GM10266 (cell line): ENCODE results near the gene SMIM28.

Experiments
- DNase-seq: peaks from one replicate; pipeline ENCODE4 v3.0.0; 2012; ENCODE audit errors: extremely low spot score
- TF ChIP-seq, protein P1 (sequence below): IDR thresholded peaks from 2 replicates; pipeline ENCODE4 v1.5.1; 2012; ENCODE audit warnings: mild to moderate bottlenecking, low read depth; ENCODE audit not compliant: control insufficient read depth, insufficient read depth; ENCODE audit errors: missing control alignments

SMIM28 gene

DNA sequence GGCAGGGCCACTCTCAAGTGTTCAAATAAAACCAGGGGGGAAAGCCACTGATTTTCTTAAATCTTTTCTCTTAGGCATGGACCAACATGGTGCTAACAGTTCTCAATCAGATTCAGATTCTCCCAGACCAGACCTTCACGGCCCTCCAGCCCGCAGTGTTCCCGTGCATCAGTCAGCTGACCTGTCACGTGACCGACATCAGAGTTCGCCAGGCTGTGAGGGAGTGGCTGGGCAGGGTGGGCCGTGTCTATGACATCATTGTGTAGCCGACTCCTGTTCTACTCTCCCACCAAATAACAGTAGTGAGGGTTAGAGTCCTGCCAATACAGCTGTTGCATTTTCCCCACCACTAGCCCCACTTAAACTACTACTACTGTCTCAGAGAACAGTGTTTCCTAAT is 41.5 kb upstream of the SMIM28 start:
- TF ChIP-seq, protein P1, sequence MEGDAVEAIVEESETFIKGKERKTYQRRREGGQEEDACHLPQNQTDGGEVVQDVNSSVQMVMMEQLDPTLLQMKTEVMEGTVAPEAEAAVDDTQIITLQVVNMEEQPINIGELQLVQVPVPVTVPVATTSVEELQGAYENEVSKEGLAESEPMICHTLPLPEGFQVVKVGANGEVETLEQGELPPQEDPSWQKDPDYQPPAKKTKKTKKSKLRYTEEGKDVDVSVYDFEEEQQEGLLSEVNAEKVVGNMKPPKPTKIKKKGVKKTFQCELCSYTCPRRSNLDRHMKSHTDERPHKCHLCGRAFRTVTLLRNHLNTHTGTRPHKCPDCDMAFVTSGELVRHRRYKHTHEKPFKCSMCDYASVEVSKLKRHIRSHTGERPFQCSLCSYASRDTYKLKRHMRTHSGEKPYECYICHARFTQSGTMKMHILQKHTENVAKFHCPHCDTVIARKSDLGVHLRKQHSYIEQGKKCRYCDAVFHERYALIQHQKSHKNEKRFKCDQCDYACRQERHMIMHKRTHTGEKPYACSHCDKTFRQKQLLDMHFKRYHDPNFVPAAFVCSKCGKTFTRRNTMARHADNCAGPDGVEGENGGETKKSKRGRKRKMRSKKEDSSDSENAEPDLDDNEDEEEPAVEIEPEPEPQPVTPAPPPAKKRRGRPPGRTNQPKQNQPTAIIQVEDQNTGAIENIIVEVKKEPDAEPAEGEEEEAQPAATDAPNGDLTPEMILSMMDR, result no peak
- no peak for DNase-seq

DNA sequence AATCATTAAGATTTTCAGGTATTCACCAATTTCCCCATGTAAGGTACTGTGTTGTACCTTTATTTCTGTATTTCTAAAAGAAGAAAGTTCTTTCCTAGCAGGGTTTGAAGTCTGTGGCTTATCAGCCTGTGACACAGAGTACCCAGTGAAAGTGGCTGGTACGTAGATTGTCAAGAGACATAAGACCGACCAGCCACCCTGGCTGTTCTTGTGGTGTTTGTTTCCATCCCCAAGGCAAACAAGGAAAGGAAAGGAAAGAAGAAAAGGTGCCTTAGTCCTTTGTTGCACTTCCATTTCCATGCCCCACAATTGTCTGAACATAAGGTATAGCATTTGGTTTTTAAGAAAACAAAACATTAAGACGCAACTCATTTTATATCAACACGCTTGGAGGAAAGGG is 40.6 kb upstream of the SMIM28 start:
- no peak for DNase-seq
- TF ChIP-seq, protein P1, result no peak

DNA sequence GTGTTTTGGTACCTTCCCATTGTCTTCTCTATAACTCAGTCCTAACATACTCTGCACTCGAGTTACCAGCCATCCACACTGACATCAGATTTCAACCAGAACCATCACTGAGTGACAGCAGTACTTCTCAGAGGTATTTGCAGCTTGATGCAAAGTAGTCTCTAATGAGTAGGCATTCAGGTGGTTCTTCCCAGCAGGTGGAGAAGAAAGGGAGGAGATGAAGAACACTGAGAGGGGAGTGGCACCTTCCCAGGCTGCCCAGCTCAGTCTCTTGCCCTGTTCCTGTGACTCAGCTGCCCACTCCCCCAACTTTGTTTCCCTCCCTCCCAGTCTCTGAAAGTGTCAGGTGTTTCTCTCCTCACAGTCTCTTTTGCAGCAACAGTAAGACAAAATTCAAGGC is 38.7 kb upstream of the SMIM28 start:
- TF ChIP-seq, protein P1, result no peak
- DNase-seq, result no peak

DNA sequence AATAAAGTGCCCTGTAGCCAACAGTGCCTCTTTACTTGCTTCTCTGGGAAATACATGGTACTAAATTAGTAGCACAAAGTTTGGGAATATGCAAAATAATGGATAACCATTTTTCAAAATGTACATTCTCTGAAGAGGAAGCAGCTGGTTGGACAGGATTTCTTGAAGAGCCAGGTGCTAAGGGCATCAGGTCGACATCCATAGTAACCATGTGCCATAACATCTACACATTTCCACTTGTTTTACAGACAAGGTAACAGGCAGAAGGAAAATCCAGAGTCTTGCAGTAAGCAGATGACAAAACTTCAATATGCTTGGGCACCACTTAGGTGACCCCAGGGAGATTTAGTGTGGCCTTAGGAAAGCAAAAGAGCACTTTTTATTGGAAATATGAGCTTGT is 36.5 kb upstream of the SMIM28 start:
- TF ChIP-seq, protein P1, result no peak
- no peak for DNase-seq

DNA sequence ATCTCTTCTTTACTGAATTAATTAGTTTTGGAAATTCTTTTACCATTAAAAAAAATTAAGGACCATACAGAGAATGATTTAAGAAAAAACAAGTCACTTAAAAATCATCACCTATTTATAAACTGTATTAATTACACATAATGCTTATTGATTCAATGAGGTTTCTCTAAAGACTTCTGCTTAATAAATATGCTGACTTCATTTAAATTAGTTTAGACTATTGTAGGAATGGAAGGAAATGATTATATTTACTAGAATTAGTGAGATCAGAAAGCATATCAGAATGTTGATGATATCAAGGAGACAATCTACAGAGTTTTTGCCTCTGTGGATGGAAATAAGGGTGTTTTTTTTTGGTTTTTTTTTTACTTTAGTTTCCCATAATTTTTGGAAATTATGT is 34.6 kb upstream of the SMIM28 start:
- TF ChIP-seq, protein P1, result no peak
- no peak for DNase-seq

DNA sequence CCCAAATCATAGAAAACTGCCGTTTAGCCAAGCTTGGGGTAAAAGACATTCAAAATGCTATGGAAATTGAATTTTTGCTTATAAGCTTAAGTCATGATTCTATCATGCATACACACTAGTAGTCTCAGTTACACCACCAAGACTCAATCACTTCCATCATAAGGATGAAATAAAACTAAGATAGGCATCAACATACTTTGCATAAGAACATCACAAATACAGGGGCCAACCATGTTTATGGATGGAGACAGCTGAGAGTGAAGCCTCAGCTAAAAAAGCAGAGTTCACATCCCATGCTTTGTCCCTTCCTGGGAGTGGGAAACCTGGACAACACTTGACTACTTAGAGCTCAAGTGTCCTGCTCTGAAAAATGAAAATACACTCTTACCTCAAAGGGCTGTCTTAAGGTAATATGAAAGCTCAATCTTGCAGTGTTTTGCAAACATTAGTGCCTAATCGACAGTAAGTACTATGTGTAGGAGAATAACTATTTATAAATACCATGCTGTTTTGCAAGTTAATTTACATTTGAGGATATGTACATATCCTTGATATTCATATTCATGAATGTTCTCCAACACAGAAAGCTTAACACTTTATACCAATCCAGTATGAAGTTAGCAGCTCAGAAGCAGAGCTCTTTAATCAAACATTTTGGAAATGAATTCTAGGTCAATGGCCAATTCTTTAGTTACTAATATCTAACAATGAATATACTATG is 32.0 kb upstream of the SMIM28 start:
- TF ChIP-seq, protein P1, result no peak

DNA sequence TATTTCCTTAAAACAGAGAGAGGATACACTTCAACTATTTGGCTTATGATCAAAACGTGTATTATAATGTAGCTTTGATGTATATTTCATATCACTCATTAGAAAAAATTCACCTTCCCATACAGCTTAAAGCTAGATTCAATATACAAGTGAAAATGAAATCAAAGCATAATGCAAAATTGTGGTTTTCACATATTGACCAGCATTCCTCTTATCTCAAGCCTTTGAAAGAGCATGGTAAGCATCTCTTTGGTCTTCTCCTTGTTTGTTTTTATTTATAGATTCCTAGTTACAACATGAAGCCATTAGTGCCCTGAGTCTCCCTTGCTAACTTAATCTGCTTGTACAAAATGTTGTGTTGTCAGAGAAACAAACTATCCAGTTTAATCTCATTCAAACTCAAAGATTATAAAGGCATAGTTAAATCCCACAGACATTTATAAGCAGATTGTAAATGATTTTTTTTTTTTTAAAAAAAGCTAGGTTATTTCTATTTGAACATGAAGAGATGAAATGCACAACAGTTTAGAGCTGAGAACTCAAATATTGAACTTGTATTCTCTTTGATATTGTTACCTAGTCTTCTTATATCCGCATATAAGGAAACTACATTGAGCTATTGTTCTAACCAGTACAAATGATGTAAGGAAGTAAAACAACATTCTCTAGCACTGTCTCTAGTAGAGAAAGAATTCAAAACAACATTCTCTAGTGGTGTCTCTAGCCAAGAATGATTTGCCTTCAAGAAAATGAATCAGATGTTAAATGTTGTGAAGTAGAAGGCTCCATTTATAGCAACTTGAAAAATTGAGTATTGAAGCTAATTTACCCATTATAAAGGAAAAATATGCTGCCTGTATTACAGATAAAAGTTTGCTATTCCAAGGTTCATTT is 31.2 kb upstream of the SMIM28 start:
- DNase-seq, result no peak
- TF ChIP-seq, protein P1, result no peak

More for the DNA sequence above, 32.0 kb upstream of the SMIM28 start:
- DNase-seq, result no peak
